ENCODE results near the gene SPATA31A6.
"Not testable (repeated sequence)": the region's sequence is repeated elsewhere in the genome, so short reads cannot be mapped to it uniquely, and the experiment has no call there.

Gene SPATA31A6
- total RNA-seq: 0 reads per million in 3 experiments

- not testable (repeated sequence) for DNase-seq
Observed at GRCh38 chr9:42183359-42183758, at the start of gene SPATA31A6. SPATA31A6 (plus strand) TSS chr9:42183659; CDS start chr9:42183688, 29 bp downstream.

- DNase-seq: not testable (repeated sequence)
Observed at GRCh38 chr9:42160299-42160698, 23.2 kb upstream of the SPATA31A6 start.

- not testable (repeated sequence) for DNase-seq
Observed at GRCh38 chr9:42219861-42220260, 36.4 kb downstream of the SPATA31A6 start.

- not testable (repeated sequence) for DNase-seq
Observed at GRCh38 chr9:42223230-42223629, 39.8 kb downstream of the SPATA31A6 start.

- DNase-seq: not testable (repeated sequence)
Observed at GRCh38 chr9:42233031-42233430, 49.6 kb downstream of the SPATA31A6 start.

GRCh38 chr9:42234610-42235009 is 51.2 kb downstream of the SPATA31A6 start:
- not testable (repeated sequence) for DNase-seq

GRCh38 chr9:42235352-42235991 is 52.0 kb downstream of the SPATA31A6 start:
- DNase-seq: not testable (repeated sequence)

GRCh38 chr9:42236097-42236496 is 52.6 kb downstream of the SPATA31A6 start:
- not testable (repeated sequence) for DNase-seq

GRCh38 chr9:42237381-42237780 is 53.9 kb downstream of the SPATA31A6 start:
- not testable (repeated sequence) for DNase-seq

- DNase-seq: not testable (repeated sequence)
Observed at GRCh38 chr9:42238862-42239261, 55.4 kb downstream of the SPATA31A6 start.
